Jurkat, Clone E6-1 (cell line): ENCODE data around the gene RAP1A.
"Not testable (repeated sequence)": the region's sequence is repeated elsewhere in the genome, so short reads cannot be mapped to it uniquely, and the experiment has no call there.

Source experiments
- DNase-seq: peaks from one replicate; pipeline ENCODE4 v3.0.0-alpha.2; 2011; ENCODE audit warnings: low read depth, low spot score
- H3K4me3 ChIP-seq: 2 replicates; pipeline ENCODE4 v1.5.1; 2011; ENCODE audit warnings: mild to moderate bottlenecking, low read length, control low read depth, moderate library complexity

The RAP1A gene

GRCh38 chr1:111653709-111654108, 34.1 kb downstream of the RAP1A start:
- H3K4me3 ChIP-seq = no peak overlapping the region
- DNase-seq = peak; percentile 27

DNA sequence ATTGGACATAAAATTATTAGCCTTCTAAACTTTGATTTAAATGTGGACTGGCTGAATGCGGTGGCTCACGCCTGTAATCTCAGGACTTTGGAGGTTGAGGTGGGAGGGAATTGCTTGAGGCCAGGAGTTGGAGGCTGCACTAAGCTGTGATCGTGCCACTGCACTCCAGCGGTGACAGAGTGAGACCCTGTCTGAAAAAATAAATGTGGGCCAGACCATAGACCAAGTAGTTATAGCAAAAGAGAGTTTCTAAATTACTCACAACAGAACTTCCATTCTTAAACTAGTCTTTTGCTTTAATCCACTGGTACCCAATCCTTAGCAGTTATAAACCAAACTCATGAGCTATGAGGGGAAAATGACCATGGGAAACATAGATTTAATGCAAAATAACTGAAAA, 35.2 kb downstream of the RAP1A start:
- no peak overlapping the region for H3K4me3 ChIP-seq
- no peak for DNase-seq

DNA sequence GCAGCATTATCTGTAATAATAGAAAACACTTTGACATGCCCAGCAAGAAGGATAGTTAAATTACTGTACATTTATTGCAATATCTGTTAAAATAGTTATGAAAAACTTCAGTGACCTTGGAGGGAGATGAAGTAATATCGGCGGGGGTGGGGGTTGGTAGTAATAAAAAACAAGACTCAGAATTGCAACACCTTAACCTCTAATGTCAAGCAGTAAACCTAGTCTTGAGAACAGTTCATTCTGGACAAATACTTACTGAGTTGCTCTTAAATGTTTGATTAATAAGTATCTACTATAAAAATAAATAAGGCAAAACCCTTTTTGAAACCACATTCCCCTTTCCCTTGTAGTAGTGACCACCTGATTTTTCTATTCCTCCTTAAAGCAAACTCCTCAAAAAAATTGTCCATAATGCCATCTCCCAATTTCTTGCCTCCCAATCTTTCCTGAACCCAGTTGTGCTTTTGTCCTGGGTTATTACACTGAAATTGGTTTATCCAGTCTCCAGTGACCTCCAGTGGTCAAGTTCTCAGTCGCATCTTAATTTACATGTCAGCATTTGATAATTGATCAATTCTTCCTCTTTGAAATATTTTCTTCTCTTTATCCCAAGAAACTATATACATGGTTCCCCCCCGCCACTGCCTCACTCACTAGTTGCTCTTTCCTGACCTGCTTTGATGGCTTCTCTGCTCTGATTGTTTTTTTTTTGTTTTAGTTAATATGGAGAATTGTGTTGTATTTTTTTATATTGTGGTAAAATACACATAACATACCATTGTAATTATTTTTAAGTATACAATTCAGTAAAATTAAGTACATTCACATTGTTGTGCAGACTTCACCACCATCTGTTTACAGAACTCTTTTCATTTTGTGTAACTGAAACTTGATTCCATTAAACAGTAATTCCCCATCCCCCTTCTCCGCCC, 36.8 kb downstream of the RAP1A start:
- H3K4me3 ChIP-seq = no peak overlapping the region
- no peak for DNase-seq

GRCh38 chr1:111658622-111659021, 39.0 kb downstream of the RAP1A start:
- no peak overlapping the region for H3K4me3 ChIP-seq
- no peak for DNase-seq

- DNase-seq = peak; percentile 62
- no peak overlapping the region for H3K4me3 ChIP-seq
Observed at GRCh38 chr1:111660204-111661150, 40.9 kb downstream of the RAP1A start.

DNA sequence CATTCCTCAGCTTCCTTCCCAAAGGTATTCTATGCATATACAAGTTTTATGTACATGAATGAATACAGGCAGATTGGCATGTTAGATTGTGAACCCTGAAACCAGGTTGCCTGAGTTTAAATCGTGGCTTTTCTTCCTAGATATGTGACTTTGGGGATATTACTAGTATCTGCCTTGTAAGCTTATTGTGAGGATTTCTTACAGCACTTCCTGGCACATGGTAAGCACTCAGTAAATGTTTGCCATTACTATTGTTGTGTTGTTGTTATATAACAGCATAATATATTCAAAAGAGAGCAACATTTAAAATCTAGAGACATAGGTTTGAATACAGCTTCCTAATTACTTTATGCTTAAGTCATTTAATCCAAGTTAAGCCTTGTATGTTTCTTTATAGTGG, 45.1 kb downstream of the RAP1A start:
- DNase-seq = no peak
- H3K4me3 ChIP-seq = no peak overlapping the region

DNA sequence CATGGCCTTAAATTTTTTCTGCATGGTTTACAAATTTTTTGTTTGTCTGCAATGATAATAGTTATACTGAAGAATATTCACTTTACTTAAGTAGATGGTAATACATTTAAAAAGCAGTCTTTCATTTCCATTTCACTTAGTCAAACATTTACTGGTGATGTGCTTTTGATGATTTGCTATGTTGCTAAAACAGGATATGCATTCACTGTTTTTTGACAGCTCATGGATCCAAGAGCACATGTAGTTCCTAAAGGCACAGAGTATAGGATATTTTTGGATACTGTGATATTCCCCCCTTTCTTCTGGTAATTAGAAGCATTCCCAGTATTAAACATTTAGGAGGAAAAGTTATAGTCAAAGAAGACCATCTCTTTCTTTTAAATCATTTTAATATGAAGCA, 45.9 kb downstream of the RAP1A start:
- DNase-seq = no peak

GRCh38 chr1:111666828-111667227, 47.2 kb downstream of the RAP1A start:
- no peak overlapping the region for H3K4me3 ChIP-seq
- no peak for DNase-seq

More for the DNA sequence above, 45.9 kb downstream of the RAP1A start:
- no peak overlapping the region for H3K4me3 ChIP-seq

DNA sequence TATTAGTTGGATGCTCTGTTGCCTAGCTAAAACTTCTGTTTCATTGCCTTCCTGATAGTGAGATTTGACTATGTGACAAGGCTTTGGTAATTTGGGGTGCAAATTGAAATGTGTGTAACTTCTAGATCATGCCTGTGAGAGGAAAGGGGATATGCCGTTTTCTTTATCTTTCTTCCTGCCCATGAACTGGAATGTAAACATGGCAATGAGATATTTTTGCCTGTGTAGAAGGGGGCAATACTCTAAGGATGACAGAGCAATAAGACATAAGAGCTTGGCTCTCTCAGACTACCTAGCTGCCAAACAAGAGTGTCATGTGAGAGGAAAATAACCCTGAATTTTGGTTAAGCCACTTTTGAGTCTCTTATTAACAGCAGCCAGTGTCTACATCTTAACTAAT, 49.7 kb downstream of the RAP1A start:
- DNase-seq = no peak
- no peak overlapping the region for H3K4me3 ChIP-seq

GRCh38 chr1:111671852-111672251, 52.3 kb downstream of the RAP1A start:
- no peak for DNase-seq
- no peak overlapping the region for H3K4me3 ChIP-seq

DNA sequence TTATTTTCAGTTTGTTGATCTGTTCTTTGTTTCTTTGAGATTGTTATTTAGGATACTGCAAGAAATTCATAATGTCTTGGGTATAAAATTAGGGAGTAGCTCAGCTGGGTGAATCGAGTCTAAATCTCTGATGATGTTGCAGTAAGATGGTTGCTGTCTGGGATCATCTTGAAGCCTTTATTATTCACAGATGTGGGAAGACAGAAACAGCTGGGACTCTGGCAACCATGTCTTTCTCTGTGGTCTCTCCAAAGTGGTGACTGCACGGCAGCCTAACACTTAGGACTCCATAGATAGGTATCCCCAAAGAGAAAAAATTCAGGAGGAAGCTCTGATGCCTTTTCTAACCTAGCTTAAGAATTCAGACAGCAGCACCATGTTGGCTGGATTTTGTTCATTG, 52.7 kb downstream of the RAP1A start:
- DNase-seq = no peak
- no peak overlapping the region for H3K4me3 ChIP-seq

DNA sequence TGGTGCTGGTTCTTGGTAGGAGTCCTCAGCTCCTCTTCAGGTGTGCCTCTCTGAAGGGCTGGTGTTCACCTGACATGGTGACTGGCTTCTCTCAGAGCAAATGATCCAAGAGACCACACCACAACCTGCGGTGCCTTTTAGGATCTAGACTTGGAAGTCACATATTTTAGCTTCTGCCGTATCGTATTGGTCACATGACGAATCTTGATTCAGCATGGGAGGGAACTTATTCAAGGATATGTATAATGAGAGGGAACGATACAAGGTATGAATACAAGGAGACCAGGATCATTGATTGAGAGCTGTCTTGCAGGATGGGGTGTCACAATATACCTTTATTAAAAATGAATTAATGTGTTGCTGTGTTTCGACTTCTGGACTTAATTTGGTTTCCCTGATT, 58.0 kb downstream of the RAP1A start:
- H3K4me3 ChIP-seq = no peak overlapping the region
- no peak for DNase-seq

DNA sequence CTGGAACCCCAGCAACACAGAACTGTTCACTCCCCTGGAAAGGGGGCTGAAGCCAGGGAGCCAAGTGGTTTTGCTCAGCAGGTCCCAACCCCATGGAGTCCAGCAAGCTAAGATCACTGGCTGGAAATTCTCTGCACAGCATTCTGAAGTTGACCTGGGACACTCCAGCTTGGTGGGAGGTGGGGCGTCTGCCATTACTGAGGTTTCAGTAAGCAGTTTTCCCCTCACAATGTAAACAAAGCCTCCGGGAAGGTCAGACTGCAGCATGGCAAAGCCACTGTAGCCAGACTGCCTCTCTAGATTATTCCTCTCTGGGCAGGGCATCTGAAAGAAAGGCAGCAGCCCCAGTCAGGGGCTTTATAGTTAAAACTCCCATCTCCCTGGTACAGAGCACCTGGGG, 60.0 kb downstream of the RAP1A start:
- H3K4me3 ChIP-seq = no peak overlapping the region
- DNase-seq = no peak

GRCh38 chr1:111680212-111680800, 60.7 kb downstream of the RAP1A start:
- not testable (repeated sequence) for DNase-seq, H3K4me3 ChIP-seq

DNA sequence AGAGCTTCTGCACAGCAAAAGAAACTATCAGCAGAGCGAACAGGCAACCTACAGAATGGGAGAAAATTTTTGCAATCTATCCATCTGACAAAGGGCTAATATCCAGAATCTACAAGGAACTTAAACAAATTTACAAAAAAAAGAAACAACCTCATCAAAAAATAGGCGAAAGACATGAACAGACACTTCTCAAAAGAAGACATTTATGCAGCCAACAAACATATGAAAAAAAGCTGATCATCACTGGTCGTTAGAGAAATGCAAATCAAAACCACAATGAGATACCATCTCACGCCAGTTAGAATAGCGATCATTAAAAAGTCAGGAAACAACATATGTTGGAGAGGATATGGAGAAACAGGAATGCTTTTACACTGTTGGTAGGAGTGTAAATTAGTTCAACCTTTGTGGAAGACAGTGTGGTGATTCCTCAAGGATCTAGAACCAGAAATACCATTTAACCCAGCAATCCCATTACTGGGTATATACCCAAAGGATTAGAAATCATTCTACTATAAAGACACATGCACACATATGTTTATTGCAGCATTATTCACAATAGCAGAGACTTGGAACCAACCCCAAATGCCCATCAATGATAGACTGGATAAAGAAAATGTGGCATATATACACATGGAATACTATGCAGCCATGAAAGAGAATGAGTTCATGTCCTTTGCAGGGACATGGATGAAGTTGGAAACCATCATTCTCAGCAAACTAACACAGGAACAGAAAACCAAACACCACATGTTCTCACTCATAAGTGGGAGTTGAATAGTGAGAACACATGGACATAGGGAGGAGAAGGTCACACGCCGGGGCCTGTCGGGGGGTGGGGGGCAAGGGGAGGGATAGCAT, 65.9 kb downstream of the RAP1A start:
- not testable (repeated sequence) for H3K4me3 ChIP-seq, DNase-seq

DNA sequence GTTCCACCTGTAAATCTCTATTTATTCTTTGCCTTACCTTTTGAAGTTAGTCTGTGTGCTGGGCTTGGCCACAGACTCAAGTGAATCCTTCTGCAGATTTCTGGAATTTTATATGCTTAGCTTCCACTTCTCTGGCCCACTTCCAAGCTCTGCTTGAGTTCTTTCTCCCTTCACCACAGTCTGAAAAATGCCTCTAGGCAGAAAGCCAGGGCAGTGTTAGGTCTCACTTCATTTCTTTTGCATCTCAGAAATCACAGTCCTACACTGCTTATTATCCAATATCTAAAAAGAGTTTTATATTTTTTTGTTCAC, 70.7 kb downstream of the RAP1A start:
- H3K4me3 ChIP-seq = no peak overlapping the region
- no peak for DNase-seq

DNA sequence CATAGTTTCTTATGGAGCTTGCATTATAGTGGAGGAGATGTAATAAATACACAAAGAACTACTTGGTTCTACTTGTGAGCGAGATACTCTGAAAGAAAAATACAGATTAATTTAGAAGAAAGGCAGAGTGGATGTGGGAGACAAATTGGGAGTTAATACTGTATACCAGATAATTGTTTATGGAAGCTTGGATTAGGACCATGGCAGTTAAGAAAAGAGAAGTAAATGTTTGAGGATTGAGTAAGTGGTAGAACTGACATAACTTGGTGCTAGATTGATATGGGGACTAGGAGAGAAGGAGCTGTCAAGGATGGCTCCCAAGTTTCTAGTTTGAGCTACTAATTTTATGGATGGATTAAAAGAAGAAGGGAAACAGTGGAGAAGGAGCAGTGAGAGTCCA, 72.3 kb downstream of the RAP1A start:
- no peak for DNase-seq
- H3K4me3 ChIP-seq = no peak overlapping the region

DNA sequence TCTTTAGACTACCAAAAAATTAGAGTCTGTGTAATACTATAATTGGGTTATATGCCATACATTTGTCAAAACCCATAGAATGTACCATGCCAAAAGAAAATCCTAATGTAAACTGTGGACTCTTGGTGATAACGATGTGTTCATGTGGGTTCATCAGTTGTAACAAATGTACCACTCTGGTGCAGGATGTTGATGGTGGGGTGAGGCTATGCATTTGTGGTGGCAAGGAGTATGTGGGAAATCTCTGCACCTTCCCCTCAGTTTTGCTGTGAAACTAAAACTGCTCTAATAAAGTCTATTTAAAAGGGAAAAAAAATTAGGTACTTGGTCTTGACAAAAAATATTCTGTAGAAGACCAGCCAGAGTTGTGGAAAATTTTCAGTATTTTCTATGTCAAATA, 76.2 kb downstream of the RAP1A start:
- H3K4me3 ChIP-seq = no peak overlapping the region
- DNase-seq = peak; percentile 6

DNA sequence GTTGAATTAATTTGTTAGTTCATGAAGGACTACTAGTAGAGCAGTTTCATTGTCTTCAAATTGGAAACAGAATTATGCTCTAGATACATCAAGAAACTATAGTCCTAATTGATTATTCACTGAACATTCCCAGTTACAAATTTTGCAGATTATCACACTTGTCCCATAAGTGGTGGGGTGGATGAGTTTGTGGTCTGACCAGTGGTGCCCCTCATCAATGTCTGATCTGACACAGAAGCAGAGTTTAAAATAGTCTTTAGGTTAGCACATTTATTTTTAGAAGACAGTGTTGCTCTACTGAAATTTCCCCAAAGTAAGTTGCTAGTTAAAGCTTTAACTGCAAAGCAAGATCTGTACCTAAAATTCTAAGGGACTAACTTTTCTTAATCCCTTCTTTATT, 76.7 kb downstream of the RAP1A start:
- no peak overlapping the region for H3K4me3 ChIP-seq
- DNase-seq = no peak
